Body of pancreas (tissue), 4 donors: ENCODE results near the gene GALNT17. TPM values are rescaled to one million over a fixed set of nuclear protein-coding genes. Genes with fewer than 3 reads are reported as not detected.

Source experiments
- ATAC-seq: fragments of 150-250 bp; one replicate; pipeline ENCODE4 v1.9.1; 2016
- DNase-seq, 4 donors: peaks; one replicate each; pipeline ENCODE4 v3.0.0-alpha.2; 2019
- H3K27ac ChIP-seq, 4 donors: fragments of 200-600 bp; sonication (generic); 1 replicate in 3 of 4; 2 replicates in 1 of 4; pipeline versions ENCODE4 v1.5.1 to v1.6.1; 2016 to 2019; ENCODE audit warnings: mild to moderate bottlenecking in 1 of 4, mixed read lengths in 1 of 4, moderate library complexity in 1 of 4
- H3K27me3 ChIP-seq, 2 donors: fragments of 200-600 bp; sonication (generic); one replicate each; pipeline ENCODE4 v1.6.0; 2016; ENCODE audit warnings: mild to moderate bottlenecking in 1 of 2
- H3K36me3 ChIP-seq, 2 donors: fragments of 200-600 bp; sonication (generic); replicated peaks in 1 of 2; 2 replicates each; pipeline ENCODE4 v1.5.1; 2016; ENCODE audit warnings: low read depth in 2 of 2; ENCODE audit not compliant: insufficient read depth in 1 of 2
- H3K4me1 ChIP-seq: fragments of 200-600 bp; sonication (generic); one replicate; pipeline ENCODE4 v1.6.0; 2016
- H3K4me3 ChIP-seq, 2 donors: fragments of 200-600 bp; sonication (generic); 1 replicate in 1 of 2; 2 replicates in 1 of 2; pipeline ENCODE4 v1.5.1; 2016 to 2019
- H3K9me3 ChIP-seq, 3 donors: fragments of 200-600 bp; sonication (generic); 1 replicate in 2 of 3; 2 replicates in 1 of 3; pipeline ENCODE4 v1.5.1; 2016
- CTCF ChIP-seq, 7 experiments: fragments of 450-650 bp in 4 of 7; fragments of 200-600 bp in 3 of 7; sonication (generic) in 3 of 7; IDR thresholded peaks; one replicate each; pipeline ENCODE4 v1.5.1; 2016 to 2019; ENCODE audit warnings: antibody characterized with exemption in 7 of 7
- POLR2A ChIP-seq, 3 donors: fragments of 450-650 bp; IDR thresholded peaks; one replicate each; pipeline ENCODE4 v1.6.1; 2016; ENCODE audit warnings: antibody characterized with exemption in 3 of 3, mild to moderate bottlenecking in 2 of 3
- WGBS, 2 donors: methylation state at CpG; one replicate each; pipeline ENCODE4 v1.1.5; 2017; 5-methylcytosine and 5-hydroxymethylcytosine counted together
- intact Hi-C: fragments of 100-400 bp; cut with DNase I; formaldehyde crosslinking; loops from one replicate; pipeline ENCODE4 v1.15.1; 2023
- total RNA-seq, 2 donors: library from RNA; depleted of rRNA; stranded (reverse); fragments of >200 nt; gene quantifications; one replicate each; pipeline ENCODE4 v1.1.0, GENCODE V29; 2016

GALNT17 gene
- total RNA-seq, 2 donors from 2014 or later, result 6.5 to 27.4 TPM

GRCh38 chr7:71710442-71710841 lies 578.5 kb downstream of the GALNT17 start:
- Histone ChIP-seq H3K9me3 (no peaks in the 10 kb centered on the region), H3K4me1 (no peaks in the 10 kb centered on the region), H3K36me3 (no peaks in the 10 kb centered on the region), H3K4me3 (no peak overlapping the region), H3K27me3 (no peaks in the 10 kb centered on the region), H3K27ac (no peak overlapping the region)
- intact Hi-C loops, result no loop called here
- TF ChIP-seq POLR2A (IDR thresholded peaks at IDR 0.05) (no peak), CTCF (IDR thresholded peaks at IDR 0.05) (no peak)
- ATAC-seq (no peak), DNase-seq (peak; percentile 15 to 72 (median 41))
- 53 to 68% methylated on average over 5 of the region's 5 CpGs for WGBS, 2 donors

- intact Hi-C loops, result no loop called here
Observed at GRCh38 chr7:71712653-71713180, 580.8 kb downstream of the GALNT17 start.

GRCh38 chr7:71716690-71717089 lies 584.7 kb downstream of the GALNT17 start:
- ATAC-seq (no peak), DNase-seq (no peak)
- H3K27ac ChIP-seq, result no peak overlapping the region
- H3K9me3 ChIP-seq, result no peaks in the 10 kb centered on the region
- no peaks in the 10 kb centered on the region for H3K4me1 ChIP-seq
- intact Hi-C loops, result no loop called here
- 55 to 59% methylated on average over 3 of the region's 3 CpGs for WGBS, 2 donors
- no peak for TF ChIP-seq CTCF (IDR thresholded peaks at IDR 0.05)
- no peak for TF ChIP-seq POLR2A (IDR thresholded peaks at IDR 0.05)
- no peaks in the 10 kb centered on the region for H3K36me3 ChIP-seq
- no peak overlapping the region for H3K4me3 ChIP-seq
- H3K27me3 ChIP-seq, result no peaks in the 10 kb centered on the region

More at GRCh38 chr7:71712653-71713180, 580.8 kb downstream of the GALNT17 start:
- no peak for TF ChIP-seq POLR2A (IDR thresholded peaks at IDR 0.05)
- no peak for TF ChIP-seq CTCF (IDR thresholded peaks at IDR 0.05)
- no peaks in the 10 kb centered on the region for H3K9me3 ChIP-seq
- H3K27me3 ChIP-seq, result no peaks in the 10 kb centered on the region
- no peaks in the 10 kb centered on the region for H3K4me1 ChIP-seq
- no peak for DNase-seq
- H3K27ac ChIP-seq, result no peak overlapping the region
- H3K4me3 ChIP-seq, result no peak overlapping the region
- H3K36me3 ChIP-seq, result no peaks in the 10 kb centered on the region
- ATAC-seq, result no peak
- 75 to 88% methylated on average over 7 to 9 of the region's 9 CpGs for WGBS, 2 donors

GRCh38 chr7:71718563-71718962 lies 586.6 kb downstream of the GALNT17 start:
- Histone ChIP-seq H3K27me3 (no peaks in the 10 kb centered on the region), H3K27ac (no peak overlapping the region), H3K4me3 (no peak overlapping the region), H3K36me3 (no peaks in the 10 kb centered on the region), H3K9me3 (no peaks in the 10 kb centered on the region), H3K4me1 (no peaks in the 10 kb centered on the region)
- DNase-seq, result no peak
- TF ChIP-seq POLR2A (IDR thresholded peaks at IDR 0.05), result no peak
- no peak for TF ChIP-seq CTCF (IDR thresholded peaks at IDR 0.05)
- intact Hi-C loops, result no loop called here
- ATAC-seq, result no peak
- WGBS, 2 donors, result 82 to 90% methylated on average over 6 of the region's 6 CpGs

GRCh38 chr7:71721742-71722141 lies 589.8 kb downstream of the GALNT17 start:
- no peaks in the 10 kb centered on the region for H3K4me1 ChIP-seq
- WGBS, 2 donors, result 62 to 68% methylated on average over 3 of the region's 3 CpGs
- H3K9me3 ChIP-seq, result no peaks in the 10 kb centered on the region
- intact Hi-C loops, result no loop called here
- H3K4me3 ChIP-seq, result no peak overlapping the region
- no peak for TF ChIP-seq POLR2A (IDR thresholded peaks at IDR 0.05)
- no peak for DNase-seq
- no peak for ATAC-seq
- no peaks in the 10 kb centered on the region for H3K36me3 ChIP-seq
- no peak overlapping the region for H3K27ac ChIP-seq
- no peaks in the 10 kb centered on the region for H3K27me3 ChIP-seq
